Colonic mucosa (tissue), 4 donors: ENCODE data around the gene ZNF578. TPM values are rescaled to one million over a fixed set of nuclear protein-coding genes. Genes with fewer than 3 reads are reported as not detected.

Experiments
- DNase-seq: peaks from one replicate; pipeline ENCODE4 v3.0.0-alpha.2; 2020
- H3K27ac ChIP-seq: fragments of 200-600 bp; one replicate; pipeline ENCODE4 v1.8.0; 2021
- H3K27me3 ChIP-seq: fragments of 200-600 bp; one replicate; pipeline ENCODE4 v1.8.0; 2021
- H3K36me3 ChIP-seq: fragments of 200-600 bp; one replicate; pipeline ENCODE4 v1.8.0; 2021
- H3K4me1 ChIP-seq: fragments of 200-600 bp; one replicate; pipeline ENCODE4 v1.8.0; 2021; ENCODE audit warnings: mild to moderate bottlenecking
- H3K4me3 ChIP-seq: fragments of 200-600 bp; one replicate; pipeline ENCODE4 v1.8.0; 2021
- H3K9ac ChIP-seq, 2 donors: one replicate each; pipeline ENCODE4 v1.7.0; 2013; ENCODE audit warnings: control low read depth in 2 of 2, low read depth in 2 of 2, low read length in 2 of 2
- H3K9me3 ChIP-seq: fragments of 200-600 bp; one replicate; pipeline ENCODE4 v1.8.0; 2021
- CTCF ChIP-seq: fragments of 200-600 bp; IDR thresholded peaks from one replicate; pipeline ENCODE4 v1.8.0; 2022; ENCODE audit warnings: antibody characterized with exemption, mild to moderate bottlenecking
- intact Hi-C: fragments of 100-400 bp; cut with DNase I; formaldehyde crosslinking; loops from one replicate; pipeline ENCODE4 v1.14.1; 2022
- total RNA-seq, 2 donors: library from RNA; stranded (reverse); fragmentation: NEBNext Ultra II Directional in 1 of 2; extraction: Animal tissue kit (Norgen Biotek cat#: 25700) in 1 of 2; gene quantifications; one replicate each; pipeline ENCODE4 v1.2.1, GENCODE V29; 2021
- donor health status: healthy.
- donor health status: DM: no; HTN: no; CAD: no.
- donor health status: DM: no; HTN: no; CAD: no.

The ZNF578 gene
- under 1 TPM; 0.27 to 0.40 TPM for total RNA-seq

- TF ChIP-seq CTCF, result no peak
- intact Hi-C loops, result no loop called here
- Histone ChIP-seq H3K4me3 (peak within 1 kb of the TSS; percentile 37), H3K4me1 (no peaks in the 10 kb centered on the region), H3K9me3 (no peaks in the 10 kb centered on the region), H3K27me3 (no peaks in the 10 kb centered on the region), H3K9ac (no peak within 1 kb of the TSS), H3K36me3 (no peaks in the 10 kb centered on the region), H3K27ac (no peak within 1 kb of the TSS)
- DNase-seq, result peak; percentile 74
These were observed at the start of gene ZNF578 for GRCh38 chr19:52453324-52454094. Gene ZNF578, plus strand, starts transcription at chr19:52453553. Its CDS starts 48,293 bp downstream, at chr19:52501846.

- H3K4me1 ChIP-seq, result no peaks in the 10 kb centered on the region
- H3K9ac ChIP-seq, result no peak overlapping the region
- H3K27ac ChIP-seq, result no peak overlapping the region
- DNase-seq, result no peak
- H3K27me3 ChIP-seq, result no peaks in the 10 kb centered on the region
- intact Hi-C loops, result no loop called here
- peaks cover 4% of the 10 kb centered on the region for H3K36me3 ChIP-seq
- no peak for TF ChIP-seq CTCF
- no peak overlapping the region for H3K4me3 ChIP-seq
- peaks cover 8% of the 10 kb centered on the region for H3K9me3 ChIP-seq
These were observed 43.1 kb upstream of the ZNF578 start for GRCh38 chr19:52410276-52410675.

GRCh38 chr19:52415711-52416110 lies 37.6 kb upstream of the ZNF578 start:
- intact Hi-C loops, result no loop called here
- peaks cover 15% of the 10 kb centered on the region for H3K9me3 ChIP-seq
- H3K36me3 ChIP-seq, result no peaks in the 10 kb centered on the region
- no peak overlapping the region for H3K27ac ChIP-seq
- no peak for DNase-seq
- H3K27me3 ChIP-seq, result no peaks in the 10 kb centered on the region
- H3K4me1 ChIP-seq, result no peaks in the 10 kb centered on the region
- no peak overlapping the region for H3K4me3 ChIP-seq
- TF ChIP-seq CTCF, result no peak
- H3K9ac ChIP-seq, result no peak overlapping the region

- intact Hi-C loops, result no loop called here
- no peaks in the 10 kb centered on the region for H3K27me3 ChIP-seq
- no peaks in the 10 kb centered on the region for H3K36me3 ChIP-seq
- no peak for DNase-seq
- H3K4me3 ChIP-seq, result no peak within 1 kb of the TSS
- no peaks in the 10 kb centered on the region for H3K4me1 ChIP-seq
- H3K9me3 ChIP-seq, result no peaks in the 10 kb centered on the region
- no peak for TF ChIP-seq CTCF
- H3K9ac ChIP-seq, result no peak within 1 kb of the TSS
- H3K27ac ChIP-seq, result no peak within 1 kb of the TSS
These were observed 24.4 kb upstream of the ZNF578 start, which contains the start of gene ZNF534 for GRCh38 chr19:52428937-52429336. Gene ZNF534, plus strand, starts transcription at chr19:52429148. Its CDS starts 2,327 bp downstream, at chr19:52431475.

GRCh38 chr19:52442179-52442578 lies 11.2 kb upstream of the ZNF578 start:
- DNase-seq, result no peak
- Histone ChIP-seq H3K27ac (no peak overlapping the region), H3K9ac (no peak overlapping the region), H3K9me3 (no peaks in the 10 kb centered on the region), H3K36me3 (no peaks in the 10 kb centered on the region), H3K4me3 (no peak overlapping the region), H3K4me1 (no peaks in the 10 kb centered on the region), H3K27me3 (no peaks in the 10 kb centered on the region)
- intact Hi-C loops, result no loop called here
- TF ChIP-seq CTCF, result no peak
